Inflammatory macrophage (primary cell): Measurements from ENCODE around the gene FAXC.

Experiments used
- DNase-seq, 2 donors: peaks; one replicate each; pipeline ENCODE4 v3.0.0-alpha.2; 2020 to 2022
- total RNA-seq, 18 experiments: gene quantifications; one replicate each; lab custom pipeline; 2026; ENCODE audit warnings: mixed read lengths in 6 of 18, inconsistent platforms in 2 of 18; lab: John Stamatoyannopoulos, UW

FAXC gene
- total RNA-seq = 0 to 0.28 (median 0.04) reads per million in 18 experiments

DNA sequence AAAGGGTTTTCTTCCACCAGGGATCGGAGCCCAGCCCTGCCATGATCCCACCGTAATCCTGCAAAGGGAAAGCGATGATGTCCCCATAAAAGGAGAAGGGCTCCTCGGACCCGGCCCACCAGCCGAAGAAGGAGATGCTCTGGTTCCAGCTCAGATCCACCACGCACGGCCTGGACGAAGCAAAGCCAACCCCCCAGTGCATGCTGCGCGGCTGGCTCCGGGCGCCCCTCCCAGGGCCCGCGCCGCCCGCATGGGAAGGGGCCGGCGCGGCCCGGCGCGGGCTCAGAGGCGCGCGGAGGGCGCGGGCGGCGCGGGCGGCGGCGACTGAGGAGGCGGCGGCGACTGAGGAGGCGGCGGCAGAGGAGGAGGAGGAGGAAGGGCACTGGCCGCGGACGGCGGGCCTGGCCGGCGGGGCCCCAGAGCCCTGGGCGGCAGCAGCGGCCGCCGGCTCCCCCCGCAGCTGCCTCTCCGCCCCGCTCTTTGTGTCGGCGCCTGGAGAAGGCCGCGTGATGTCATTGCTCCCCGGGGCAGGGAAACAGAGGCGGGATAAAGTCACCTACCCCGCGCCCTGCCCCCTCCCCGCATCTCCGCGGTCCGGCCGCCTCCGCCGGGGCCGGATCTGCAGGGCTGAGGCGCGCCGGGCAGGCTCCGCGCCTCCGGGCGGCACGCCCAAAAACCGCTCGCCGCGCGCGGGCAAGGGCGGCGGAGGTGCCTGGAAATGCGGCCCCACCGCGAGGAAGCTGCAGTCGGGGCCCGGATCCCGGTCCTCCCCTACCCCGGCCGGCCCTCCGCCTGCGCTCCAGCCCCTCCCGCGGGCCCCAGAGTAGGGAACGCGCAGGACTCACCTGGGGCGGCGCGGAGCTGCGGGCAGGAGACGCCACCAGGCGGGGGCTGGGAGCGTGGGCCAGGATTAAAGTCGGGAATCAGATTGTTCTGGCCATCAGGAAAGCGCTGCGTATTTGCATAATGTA is at the start of gene FAXC:
TSS of gene FAXC (minus strand) at position 504 of the 971 bp plus-strand sequence. CDS start at position 202, 302 bp downstream.
- no peak for DNase-seq

DNA sequence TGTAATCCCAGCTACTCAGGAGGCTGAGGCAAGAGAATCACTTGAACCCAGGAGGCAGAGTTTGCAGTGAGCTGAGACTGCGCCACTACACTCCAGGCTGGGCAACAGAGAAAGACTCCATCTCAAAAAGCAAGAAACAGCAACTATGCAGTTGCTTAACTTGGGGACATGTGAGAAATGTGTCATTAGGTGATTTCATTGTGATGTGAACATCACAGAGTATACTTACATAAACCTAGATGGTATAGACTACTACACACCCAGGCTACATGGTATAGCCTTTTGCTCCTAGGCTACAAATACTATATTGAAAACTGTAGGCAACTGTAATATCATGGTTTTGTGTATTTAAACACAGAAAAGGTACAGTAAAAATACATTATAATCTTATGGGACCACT is 47.8 kb upstream of the FAXC start:
- DNase-seq = peak; percentile 38 to 45

DNA sequence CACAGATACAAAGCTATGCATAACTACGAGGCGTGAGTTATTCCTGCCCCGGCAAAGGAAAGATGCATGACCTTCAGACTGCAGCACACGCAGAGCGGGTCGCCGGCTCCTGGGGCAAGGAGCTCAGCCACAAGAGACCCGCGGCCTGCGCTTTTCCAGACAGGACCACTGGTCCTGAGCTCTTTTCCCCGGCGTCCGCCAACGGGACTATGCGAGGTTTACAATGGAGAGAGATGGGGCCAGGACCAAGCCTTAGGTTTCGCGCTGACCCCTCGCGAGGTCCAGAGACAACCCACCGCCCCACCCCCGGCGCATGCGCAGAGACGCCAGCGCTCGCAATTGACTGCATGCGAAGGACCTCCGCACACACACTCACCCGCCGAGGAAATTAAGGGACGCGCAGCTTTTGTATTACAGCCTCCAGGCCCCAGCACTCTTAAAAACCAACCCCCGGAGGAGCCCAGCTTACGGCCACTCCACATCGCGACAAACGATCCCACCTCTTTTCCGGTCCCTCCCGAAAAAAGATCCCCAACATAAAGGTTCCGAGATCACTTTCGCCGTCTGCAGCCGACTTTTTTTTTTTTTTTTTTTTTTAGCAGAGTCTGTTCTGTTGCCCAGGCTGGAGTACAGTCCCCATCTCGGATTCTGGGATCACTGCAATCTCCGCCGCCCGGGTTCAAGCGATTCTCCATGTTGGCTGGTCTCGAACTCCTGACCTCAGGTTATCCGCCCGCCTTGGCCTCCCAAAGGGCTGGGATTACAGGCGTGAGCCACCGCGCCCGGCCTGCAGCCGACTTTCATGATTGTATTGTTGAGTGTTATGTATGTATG is 44.4 kb upstream of the FAXC start, which contains the start of gene COQ3:
TSS of gene COQ3 (minus strand) at position 498 of the 834 bp plus-strand sequence. CDS start at position 482, 16 bp downstream.
- DNase-seq = peak; percentile 56 to 58

GRCh38 chr6:99393366-99393697 is 43.9 kb upstream of the FAXC start:
- DNase-seq = no peak

- DNase-seq = no peak
Measured at GRCh38 chr6:99390896-99391295, 41.4 kb upstream of the FAXC start.

DNA sequence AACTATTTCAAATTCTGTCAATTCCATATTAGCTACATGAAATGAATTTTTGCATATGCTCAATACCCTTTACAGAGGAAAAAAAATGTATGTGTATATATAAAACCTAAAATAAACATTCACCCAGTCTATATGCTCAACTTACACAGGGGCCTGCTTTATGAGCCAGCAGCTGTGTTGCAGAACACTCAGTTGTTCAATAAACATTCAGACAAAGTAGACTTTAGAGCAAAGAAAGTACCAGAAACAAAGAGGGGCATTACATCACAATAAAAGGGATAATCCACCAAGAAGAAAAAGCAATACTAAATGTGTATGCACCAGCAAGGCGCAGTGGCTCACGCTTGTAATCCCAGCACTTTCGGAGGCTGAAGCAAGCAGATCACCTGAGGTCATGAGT is 35.0 kb upstream of the FAXC start:
- DNase-seq = no peak

- no peak for DNase-seq
Measured at GRCh38 chr6:99378636-99379035, 29.2 kb upstream of the FAXC start.

GRCh38 chr6:99369533-99369932 is 20.1 kb upstream of the FAXC start:
- no peak for DNase-seq

DNA sequence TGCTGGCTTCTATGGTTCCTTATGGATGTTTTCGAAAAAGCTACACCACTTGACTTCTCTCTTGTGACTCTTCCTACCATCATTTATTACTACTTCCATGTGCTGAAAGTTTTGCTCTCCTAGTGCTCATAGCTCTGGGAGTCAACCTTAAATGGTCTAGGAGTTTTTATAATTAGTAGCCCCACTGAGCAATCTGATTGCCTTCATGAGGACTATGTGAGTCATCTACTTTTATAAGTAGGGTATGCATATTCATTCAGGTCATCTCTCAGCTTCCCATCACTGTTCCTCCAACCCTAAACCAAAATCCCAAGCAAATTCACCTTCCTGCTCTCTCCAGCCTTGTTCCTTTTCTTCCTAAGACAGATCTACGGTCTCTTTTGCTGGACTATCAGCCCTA is 17.4 kb upstream of the FAXC start:
- DNase-seq = no peak

- DNase-seq = no peak
Measured at GRCh38 chr6:99364026-99364425, 14.6 kb upstream of the FAXC start.

DNA sequence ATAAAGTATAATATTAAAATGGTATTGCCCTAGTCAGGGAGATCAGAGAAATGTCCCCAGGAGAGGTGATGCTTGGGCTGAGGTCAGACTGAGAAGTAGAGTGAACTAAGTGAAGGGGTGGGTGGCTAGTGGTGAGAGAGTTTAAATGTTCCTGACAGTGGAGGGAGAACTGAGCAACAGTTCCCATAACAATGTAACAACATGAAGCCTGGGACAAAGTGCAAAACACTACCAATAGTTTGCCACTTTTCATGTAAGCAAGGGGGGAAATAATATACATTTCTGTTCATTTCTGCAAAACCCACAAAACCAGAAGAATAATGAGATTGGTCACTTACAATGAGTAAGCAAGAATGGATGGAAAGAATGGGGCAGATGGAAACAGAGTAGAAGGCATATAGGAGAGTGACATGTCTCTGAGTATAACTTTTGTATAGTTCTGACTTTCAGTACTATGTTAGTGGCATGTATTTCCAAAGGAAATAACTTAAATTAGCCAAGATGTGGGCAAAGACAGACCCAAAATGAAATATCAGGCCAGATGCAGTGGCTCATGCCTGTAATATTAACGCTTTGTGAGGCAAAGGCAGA is 13.3 kb upstream of the FAXC start:
- DNase-seq = no peak

DNA sequence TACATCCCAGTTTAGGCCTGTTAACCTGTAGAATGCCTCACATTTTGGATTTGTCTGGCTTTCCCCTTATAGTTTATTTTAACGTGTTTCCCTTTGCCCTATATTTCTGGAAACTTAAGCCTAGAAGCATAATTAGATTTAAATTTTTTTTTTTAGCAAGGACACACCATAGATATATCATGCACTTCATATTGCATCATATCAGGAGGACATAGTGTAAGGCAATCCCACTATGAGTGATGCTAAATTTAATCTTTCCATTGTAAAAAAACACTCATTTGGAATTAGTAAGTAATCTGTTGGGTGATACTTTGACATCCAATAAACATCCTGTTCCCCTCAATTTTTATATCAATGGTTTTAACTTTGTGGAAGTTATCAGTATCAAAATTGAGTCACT is 10.3 kb upstream of the FAXC start:
- no peak for DNase-seq

DNA sequence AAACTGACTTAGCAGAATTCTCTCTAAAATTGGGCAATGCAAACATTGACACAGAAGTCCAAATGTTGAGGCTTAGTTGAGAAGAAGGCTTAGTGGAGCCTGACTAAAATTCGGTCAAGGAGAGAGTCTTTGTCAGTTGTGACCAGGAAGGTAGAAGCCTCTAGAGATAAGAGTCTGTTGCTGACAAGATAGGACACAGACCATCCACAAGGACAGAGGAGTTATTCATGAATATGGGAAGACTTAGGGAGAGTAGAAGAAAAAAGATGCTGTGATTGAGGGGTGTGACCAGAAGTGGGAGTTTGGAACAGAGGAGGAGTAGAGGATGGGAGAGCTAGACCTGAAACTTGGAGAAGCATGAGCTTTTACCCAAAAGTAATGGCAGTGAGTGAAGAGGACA is 7.2 kb upstream of the FAXC start:
- no peak for DNase-seq

DNA sequence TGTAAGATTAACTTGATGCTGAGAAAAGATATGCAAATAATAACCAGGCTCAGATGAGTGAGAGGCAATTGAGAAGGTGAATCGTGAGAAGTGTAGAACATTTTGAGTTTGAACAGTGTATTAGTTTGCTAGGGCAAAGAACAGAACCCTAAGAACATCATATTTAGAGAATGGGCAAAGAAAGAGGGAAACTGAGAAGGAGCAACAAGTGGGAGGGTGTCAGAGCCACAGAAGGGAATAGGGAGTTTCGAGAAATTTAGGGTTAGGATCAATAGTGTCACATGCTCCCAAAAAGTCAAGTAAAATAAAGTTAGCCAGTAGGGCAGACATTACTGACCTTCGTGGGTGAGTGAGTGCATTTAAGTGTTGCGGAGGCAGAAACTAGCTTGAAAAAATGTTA is 5.5 kb upstream of the FAXC start:
- DNase-seq = no peak

GRCh38 chr6:99353126-99353525 is 3.7 kb upstream of the FAXC start:
- no peak for DNase-seq

DNA sequence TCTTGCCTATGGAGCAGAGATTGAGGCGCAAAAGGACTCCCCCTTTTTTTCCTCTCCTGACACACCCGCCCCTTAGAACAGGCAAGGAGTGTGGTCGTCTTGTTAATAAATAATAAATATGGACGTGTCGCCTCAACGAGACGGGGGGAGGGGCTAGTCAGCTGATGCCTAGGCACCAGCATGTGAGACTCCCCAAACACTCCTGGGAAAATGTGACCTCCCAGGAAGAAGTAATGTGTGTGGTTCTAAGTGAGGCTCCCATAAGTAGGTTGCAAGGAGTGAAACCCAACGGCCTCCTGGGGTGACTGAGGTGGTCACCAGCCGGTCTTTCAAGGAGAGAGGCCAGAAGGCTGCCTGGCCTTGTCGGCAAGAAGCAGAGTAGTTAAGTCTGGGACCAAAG is 1.1 kb upstream of the FAXC start:
- DNase-seq = no peak

- no peak for DNase-seq
Measured at GRCh38 chr6:99348288-99349170, 945 bp downstream of the FAXC start.

DNA sequence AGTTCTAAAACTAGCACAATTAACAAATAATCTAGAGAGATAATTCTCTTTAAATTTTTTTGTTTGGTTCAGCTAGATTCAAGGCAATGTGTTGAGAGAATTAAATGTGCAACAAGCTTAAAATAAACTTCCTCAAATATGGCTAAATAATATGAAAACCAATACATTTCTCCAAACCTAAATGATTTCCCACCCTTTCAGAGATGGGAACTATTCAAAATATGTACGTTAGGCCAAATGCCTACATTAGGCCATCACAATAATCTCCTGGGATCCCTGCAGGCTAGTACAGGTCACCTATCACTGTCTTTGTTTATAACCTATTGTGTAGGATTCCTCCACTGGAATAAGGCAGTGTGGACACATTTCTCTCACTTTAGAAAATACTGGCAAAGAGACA is 1.7 kb downstream of the FAXC start:
- DNase-seq = no peak

DNA sequence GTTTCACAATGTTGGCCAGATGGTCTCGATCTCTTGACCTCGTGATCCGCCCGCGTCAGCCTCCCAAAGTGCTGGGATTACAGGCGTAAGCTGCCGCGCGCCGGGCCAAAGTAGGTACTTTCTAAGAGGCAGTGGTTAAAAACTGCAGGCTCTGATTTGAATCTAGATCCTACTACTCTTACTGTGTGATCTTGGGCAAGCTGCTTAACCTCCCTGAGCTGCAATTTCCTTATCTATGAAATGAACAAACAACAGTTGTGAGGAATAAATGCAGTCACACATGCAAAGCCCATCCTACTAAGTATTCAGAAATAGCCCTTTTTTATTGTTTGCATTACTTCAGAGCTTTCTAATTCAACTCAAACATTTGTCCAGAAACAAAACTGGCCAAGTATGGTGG is 2.9 kb downstream of the FAXC start:
- DNase-seq = no peak

DNA sequence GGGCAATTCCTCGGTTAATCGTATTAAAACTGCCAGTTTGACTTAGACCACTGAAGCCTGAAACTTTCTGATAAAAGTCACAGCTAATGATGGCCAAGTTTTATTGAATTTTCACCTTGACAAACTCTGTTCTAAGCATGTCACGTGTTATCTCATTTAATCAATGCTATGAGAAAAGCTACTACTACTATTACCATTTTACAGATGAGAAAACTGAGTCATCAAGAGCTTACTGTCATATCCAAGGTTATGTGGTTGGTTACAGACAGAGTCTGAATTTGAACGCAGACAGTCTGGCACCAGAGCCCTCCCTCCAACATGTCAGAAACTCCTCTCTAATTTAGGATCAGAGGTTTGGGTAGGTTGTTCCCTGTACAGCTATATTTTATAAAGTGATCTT is 4.3 kb downstream of the FAXC start:
- DNase-seq = no peak

DNA sequence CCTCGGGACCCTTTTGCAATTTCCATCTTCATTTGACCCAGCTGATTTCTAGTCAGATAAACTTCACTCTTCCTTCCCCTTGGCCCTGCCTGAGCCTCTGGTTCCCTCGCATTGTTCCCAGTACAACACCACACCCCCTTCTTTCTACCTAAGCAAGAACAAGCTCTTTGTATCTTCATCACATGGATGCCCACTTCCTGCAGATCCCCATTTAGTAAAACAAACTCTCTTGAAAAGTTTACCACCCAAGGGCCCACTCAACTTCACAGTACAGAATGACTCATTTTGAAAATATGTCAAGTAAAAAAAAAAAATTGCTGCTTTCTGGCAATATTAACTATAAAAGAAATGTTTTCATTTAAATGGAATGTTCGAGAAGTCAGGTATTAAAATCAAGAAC is 5.2 kb downstream of the FAXC start:
- no peak for DNase-seq

GRCh38 chr6:99341862-99342455 is 7.5 kb downstream of the FAXC start:
- DNase-seq = no peak
